Upper lobe of right lung (tissue), 1 donor: Measurements from ENCODE around the gene MRPL21. TPM values are rescaled to one million over a fixed set of nuclear protein-coding genes. Genes with fewer than 3 reads are reported as not detected.

ENCODE experiments used
- ATAC-seq: fragments of 200-7000 bp; cut with Tn5 transposase; one replicate; pipeline ENCODE4 v1.9.1; 2020; ENCODE audit warnings: mild to moderate bottlenecking, moderate library complexity
- DNase-seq: peaks from one replicate; pipeline ENCODE4 v3.0.0-alpha.2; 2020
- H3K27ac ChIP-seq: fragments of 200-600 bp; one replicate; pipeline ENCODE4 v1.8.0; 2022
- H3K27me3 ChIP-seq: fragments of 200-600 bp; one replicate; pipeline ENCODE4 v1.8.0; 2022; ENCODE audit warnings: mild to moderate bottlenecking
- H3K36me3 ChIP-seq: fragments of 200-600 bp; one replicate; pipeline ENCODE4 v1.8.0; 2022
- H3K4me1 ChIP-seq: fragments of 200-600 bp; one replicate; pipeline ENCODE4 v1.8.0; 2022
- H3K4me3 ChIP-seq: fragments of 200-600 bp; one replicate; pipeline ENCODE4 v1.8.0; 2022; ENCODE audit warnings: mild to moderate bottlenecking
- H3K9me3 ChIP-seq: fragments of 200-600 bp; one replicate; pipeline ENCODE4 v1.8.0; 2022
- intact Hi-C: fragments of 100-400 bp; cut with DNase I; formaldehyde crosslinking; loops from one replicate; pipeline ENCODE4 v1.11.0; 2022
- total RNA-seq: library from RNA; stranded (reverse); fragmentation: NEBNext Ultra II Directional; extraction: Animal tissue kit (Norgen Biotek cat#: 25700); gene quantifications from one replicate; pipeline ENCODE4 v1.2.1, GENCODE V29; 2021
- TF ChIP-seq, protein P1 (sequence below): fragments of 200-600 bp; IDR thresholded peaks from one replicate; pipeline ENCODE4 v1.8.0; 2022; ENCODE audit warnings: antibody characterized with exemption
- donor health status: DM: no; HTN: yes; CAD: no; lungs with severe emphysema.

Gene MRPL21
- total RNA-seq, 1 donor from 2014 or later, result 36.3 TPM

GRCh38 chr11:68929706-68930570, 26.3 kb upstream of the MRPL21 start:
- H3K9me3 ChIP-seq, result peaks cover 10% of the 10 kb centered on the region
- no peak for ATAC-seq
- peaks cover 59% of the 10 kb centered on the region for H3K36me3 ChIP-seq
- TF ChIP-seq, protein P1, sequence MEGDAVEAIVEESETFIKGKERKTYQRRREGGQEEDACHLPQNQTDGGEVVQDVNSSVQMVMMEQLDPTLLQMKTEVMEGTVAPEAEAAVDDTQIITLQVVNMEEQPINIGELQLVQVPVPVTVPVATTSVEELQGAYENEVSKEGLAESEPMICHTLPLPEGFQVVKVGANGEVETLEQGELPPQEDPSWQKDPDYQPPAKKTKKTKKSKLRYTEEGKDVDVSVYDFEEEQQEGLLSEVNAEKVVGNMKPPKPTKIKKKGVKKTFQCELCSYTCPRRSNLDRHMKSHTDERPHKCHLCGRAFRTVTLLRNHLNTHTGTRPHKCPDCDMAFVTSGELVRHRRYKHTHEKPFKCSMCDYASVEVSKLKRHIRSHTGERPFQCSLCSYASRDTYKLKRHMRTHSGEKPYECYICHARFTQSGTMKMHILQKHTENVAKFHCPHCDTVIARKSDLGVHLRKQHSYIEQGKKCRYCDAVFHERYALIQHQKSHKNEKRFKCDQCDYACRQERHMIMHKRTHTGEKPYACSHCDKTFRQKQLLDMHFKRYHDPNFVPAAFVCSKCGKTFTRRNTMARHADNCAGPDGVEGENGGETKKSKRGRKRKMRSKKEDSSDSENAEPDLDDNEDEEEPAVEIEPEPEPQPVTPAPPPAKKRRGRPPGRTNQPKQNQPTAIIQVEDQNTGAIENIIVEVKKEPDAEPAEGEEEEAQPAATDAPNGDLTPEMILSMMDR, result no peak
- H3K27me3 ChIP-seq, result no peaks in the 10 kb centered on the region
- no peaks in the 10 kb centered on the region for H3K4me1 ChIP-seq
- intact Hi-C loops, result no loop called here
- no peak overlapping the region for H3K4me3 ChIP-seq
- no peak for DNase-seq
- H3K27ac ChIP-seq, result no peak overlapping the region

- H3K9me3 ChIP-seq, result peaks cover 11% of the 10 kb centered on the region
- TF ChIP-seq, protein P1, result no peak
- H3K4me1 ChIP-seq, result no peaks in the 10 kb centered on the region
- H3K27ac ChIP-seq, result no peak overlapping the region
- ATAC-seq, result no peak
- intact Hi-C loops, result no loop called here
- no peak for DNase-seq
- H3K4me3 ChIP-seq, result no peak overlapping the region
- H3K36me3 ChIP-seq, result peaks cover 57% of the 10 kb centered on the region
- H3K27me3 ChIP-seq, result no peaks in the 10 kb centered on the region
Observed at GRCh38 chr11:68929135-68929534, 25.5 kb upstream of the MRPL21 start.

- H3K4me1 ChIP-seq, result no peaks in the 10 kb centered on the region
- peak; percentile 56 for ATAC-seq
- H3K27ac ChIP-seq, result no peak overlapping the region
- peaks cover 11% of the 10 kb centered on the region for H3K9me3 ChIP-seq
- intact Hi-C loops, result no loop called here
- H3K36me3 ChIP-seq, result peaks cover 57% of the 10 kb centered on the region
- no peak for DNase-seq
- H3K4me3 ChIP-seq, result no peak overlapping the region
- H3K27me3 ChIP-seq, result no peaks in the 10 kb centered on the region
- TF ChIP-seq, protein P1, result no peak
Observed at GRCh38 chr11:68928136-68928880, 24.7 kb upstream of the MRPL21 start.

- DNase-seq (peak; percentile 48), ATAC-seq (peak; percentile 81)
- H3K27ac ChIP-seq, result no peak overlapping the region
- no peak overlapping the region for H3K4me3 ChIP-seq
- TF ChIP-seq, protein P1, result no peak
- intact Hi-C loops, result no loop called here
- no peaks in the 10 kb centered on the region for H3K4me1 ChIP-seq
- no peaks in the 10 kb centered on the region for H3K27me3 ChIP-seq
- peaks cover 11% of the 10 kb centered on the region for H3K9me3 ChIP-seq
- peaks cover 64% of the 10 kb centered on the region for H3K36me3 ChIP-seq
Observed at GRCh38 chr11:68927280-68928135, 23.9 kb upstream of the MRPL21 start.

- Histone ChIP-seq H3K27ac (no peak overlapping the region), H3K36me3 (peaks cover 69% of the 10 kb centered on the region), H3K4me1 (no peaks in the 10 kb centered on the region), H3K27me3 (no peaks in the 10 kb centered on the region), H3K9me3 (peaks cover 11% of the 10 kb centered on the region), H3K4me3 (no peak overlapping the region)
- DNase-seq, result no peak
- ATAC-seq, result no peak
- intact Hi-C loops, result no loop called here
- TF ChIP-seq, protein P1, result no peak
Observed at GRCh38 chr11:68925611-68926010, 22.0 kb upstream of the MRPL21 start.
